SK-N-SH (cell line): ENCODE data around the gene PEPD. TPM values are rescaled to one million over a fixed set of nuclear protein-coding genes. Genes with fewer than 3 reads are reported as not detected.

Experiments
- CTCF ChIA-PET: fragments of 300-600, 350-600 bp; formaldehyde crosslinking; extraction: SDS; loops from one replicate; lab custom pipeline; 2021; lab: Yijun Ruan, JAX
- POLR2A ChIA-PET: fragments of 350-600 bp; sonication (Branson Sonifier 250); formaldehyde crosslinking; extraction: SDS; loops from one replicate; lab custom pipeline; 2020; ENCODE audit warnings: antibody characterized with exemption, inconsistent platforms; lab: Yijun Ruan, JAX
- DNase-seq: peaks from one replicate; pipeline ENCODE4 v3.0.0; 2012
- H2AFZ ChIP-seq: fragments of 200-600 bp; sonication (generic); 2 replicates; pipeline ENCODE4 v1.8.1; 2016; ENCODE audit warnings: antibody characterized with exemption, mild to moderate bottlenecking, low read depth
- H3F3A ChIP-seq: fragments of 200-600 bp; sonication (generic); replicated peaks from 2 replicates; pipeline ENCODE3; 2016; ENCODE audit warnings: antibody characterized with exemption, mild to moderate bottlenecking; ENCODE audit not compliant: insufficient read depth
- H3K27ac ChIP-seq, 2 experiments: fragments of 200-500 bp in 1 of 2; fragments of 200-600 bp in 1 of 2; sonication (Bioruptor generic) in 1 of 2; sonication (generic), shearing (Covaris generic) in 1 of 2; 2 replicates each; pipeline versions ENCODE4 v1.5.1 to v1.6.1; 2014 to 2016; ENCODE audit warnings: low read depth in 2 of 2, inconsistent platforms in 1 of 2, low read length in 1 of 2, mild to moderate bottlenecking in 1 of 2, mixed read lengths in 1 of 2
- H3K27me3 ChIP-seq: fragments of 200-600 bp; sonication (generic), shearing (Covaris generic); 2 replicates; pipeline ENCODE4 v1.6.1; 2016; ENCODE audit warnings: mixed run types; ENCODE audit not compliant: insufficient read depth
- H3K36me3 ChIP-seq, 2 experiments: fragments of 200-500 bp in 1 of 2; fragments of 200-600 bp in 1 of 2; sonication (Bioruptor generic) in 1 of 2; sonication (generic) in 1 of 2; replicated peaks in 1 of 2; 2 replicates each; pipeline versions ENCODE3 to v1.5.1; 2014 to 2016; ENCODE audit warnings: low read length in 1 of 2, mild to moderate bottlenecking in 1 of 2; ENCODE audit not compliant: insufficient read depth in 2 of 2, control insufficient read depth in 1 of 2
- H3K4me1 ChIP-seq, 2 experiments: fragments of 200-500 bp in 1 of 2; fragments of 200-600 bp in 1 of 2; sonication (Bioruptor generic) in 1 of 2; sonication (generic), shearing (Covaris generic) in 1 of 2; 2 replicates each; pipeline versions ENCODE4 v1.5.1 to v1.6.1; 2014 to 2016; ENCODE audit warnings: low read depth in 1 of 2, low read length in 1 of 2, mixed run types in 1 of 2; ENCODE audit not compliant: insufficient read depth in 2 of 2, control insufficient read depth in 1 of 2
- H3K4me2 ChIP-seq: fragments of 200-600 bp; sonication (generic), shearing (Covaris generic); 2 replicates; pipeline ENCODE4 v1.6.1; 2017; ENCODE audit warnings: mixed run types
- H3K4me3 ChIP-seq, 2 experiments: fragments of 200-500 bp in 1 of 2; fragments of 200-600 bp in 1 of 2; sonication (Bioruptor generic) in 1 of 2; sonication (generic), shearing (Covaris generic) in 1 of 2; 2 replicates each; pipeline versions ENCODE4 v1.5.1 to v1.8.1; 2014 to 2016; ENCODE audit warnings: low read depth in 2 of 2, inconsistent platforms in 1 of 2, low read length in 1 of 2, mild to moderate bottlenecking in 1 of 2, mixed read lengths in 1 of 2, moderate library complexity in 1 of 2
- H3K79me2 ChIP-seq: fragments of 200-600 bp; sonication (generic); 2 replicates; pipeline ENCODE4 v1.8.1; 2017; ENCODE audit warnings: mild to moderate bottlenecking; ENCODE audit not compliant: insufficient read depth
- H3K9ac ChIP-seq: fragments of 200-600 bp; sonication (generic); 2 replicates; pipeline ENCODE4 v1.6.1; 2017; ENCODE audit warnings: mixed run types
- H3K9me2 ChIP-seq: fragments of 200-600 bp; sonication (generic); 2 replicates; pipeline ENCODE4 v1.6.1; 2017; ENCODE audit warnings: mixed run types
- H3K9me3 ChIP-seq: fragments of 200-600 bp; sonication (generic); 2 replicates; pipeline ENCODE4 v1.6.1; 2017; ENCODE audit warnings: mixed run types, mild to moderate bottlenecking, moderate library complexity
- H4K20me1 ChIP-seq: fragments of 200-600 bp; sonication (generic); 2 replicates; pipeline ENCODE4 v1.6.1; 2017; ENCODE audit warnings: mild to moderate bottlenecking, mixed run types; ENCODE audit not compliant: insufficient read depth
- CHD2 ChIP-seq: fragments of 150-350 bp; IDR thresholded peaks from 2 replicates; pipeline ENCODE4 v1.6.1; 2018; ENCODE audit warnings: low read length; ENCODE audit not compliant: partially characterized antibody
- EP300 ChIP-seq, 2 experiments: IDR thresholded peaks; 2 replicates each; pipeline versions ENCODE4 v1.4.0 to v1.6.1; 2012; ENCODE audit warnings: borderline replicate concordance in 1 of 2, low read depth in 1 of 2, low read length in 1 of 2
- EZH2phosphoT487 ChIP-seq: fragments of 200-600 bp; sonication (generic); IDR thresholded peaks from 2 replicates; pipeline ENCODE4 v1.6.1; 2017; ENCODE audit warnings: low read depth, mixed run types, mild to moderate bottlenecking, antibody characterized with exemption, moderate library complexity, borderline replicate concordance
- FOXJ3 ChIP-seq: sonication (generic); formaldehyde crosslinking; IDR thresholded peaks from 2 replicates; pipeline ENCODE4 v1.5.1; 2020; ENCODE audit warnings: mild to moderate bottlenecking, missing genetic modification reagents
- FOXM1 ChIP-seq: IDR thresholded peaks from 2 replicates; pipeline ENCODE4 v1.4.0; 2012; ENCODE audit warnings: low read depth, mild to moderate bottlenecking
- MXI1 ChIP-seq: IDR thresholded peaks from 2 replicates; pipeline ENCODE4 v1.6.1; 2012; ENCODE audit warnings: mild to moderate bottlenecking, low read depth, low read length, improper control_type of control experiment
- NRF1 ChIP-seq: IDR thresholded peaks from 2 replicates; pipeline ENCODE4 v1.6.1; 2012; ENCODE audit warnings: low read depth, mild to moderate bottlenecking, low read length
- RAD21 ChIP-seq: IDR thresholded peaks from 2 replicates; pipeline ENCODE4 v1.6.1; 2012; ENCODE audit warnings: mild to moderate bottlenecking, low read length
- RCOR1 ChIP-seq: fragments of 150-350 bp; IDR thresholded peaks from 2 replicates; pipeline ENCODE4 v1.6.1; 2017; ENCODE audit warnings: antibody characterized with exemption, low read length
- RXRA ChIP-seq: IDR thresholded peaks from 2 replicates; pipeline ENCODE4 v1.4.0; 2012; ENCODE audit warnings: low read depth, mild to moderate bottlenecking, borderline replicate concordance
- SIN3A ChIP-seq: IDR thresholded peaks from 2 replicates; pipeline ENCODE4 v1.6.1; 2012; ENCODE audit warnings: low read depth, mild to moderate bottlenecking, low read length, moderate library complexity, borderline replicate concordance
- SMC3 ChIP-seq: IDR thresholded peaks from 2 replicates; pipeline ENCODE4 v1.6.1; 2012; ENCODE audit warnings: low read depth, low read length, improper control_type of control experiment
- TCF12 ChIP-seq: IDR thresholded peaks from 2 replicates; pipeline ENCODE4 v1.4.0; 2012
- TEAD4 ChIP-seq: IDR thresholded peaks from 2 replicates; pipeline ENCODE4 v1.4.0; 2012; ENCODE audit warnings: mild to moderate bottlenecking, borderline replicate concordance; ENCODE audit not compliant: insufficient read depth
- WGBS: methylation state at CpG from one replicate; pipeline ENCODE4 v1.1.6; 2017; ENCODE audit warnings: low lambda C conversion rate; 5-methylcytosine and 5-hydroxymethylcytosine counted together
- polyA plus RNA-seq, 3 experiments: library from polyadenylated mRNA; depleted of rRNA; stranded (reverse); fragments of >200 nt; gene quantifications; 2 replicates each; pipeline ENCODE4 v1.2.3, GENCODE V29; 2012
- TF ChIP-seq, protein P1 (sequence below): IDR thresholded peaks from 2 replicates; pipeline ENCODE4 v1.4.0; 2012; ENCODE audit warnings: low read depth
- TF ChIP-seq, protein P2 (sequence below): IDR thresholded peaks from 2 replicates; pipeline ENCODE4 v1.4.0; 2012; ENCODE audit warnings: low read depth, borderline replicate concordance
- TF ChIP-seq, protein P3 (sequence below): fragments of 150-350 bp; IDR thresholded peaks from 2 replicates; pipeline ENCODE4 v1.6.1; 2017; ENCODE audit warnings: antibody characterized with exemption, low read length, low read depth, borderline replicate concordance
- TF ChIP-seq, protein P4 (sequence below): IDR thresholded peaks from 2 replicates; pipeline ENCODE4; 2012
- TF ChIP-seq, protein P5 (sequence below): IDR thresholded peaks from 2 replicates; pipeline ENCODE4 v1.4.0; 2012; ENCODE audit warnings: low read depth, borderline replicate concordance

The PEPD gene
- polyA plus RNA-seq, 1 of the 3 experiments (the other 2 are of a cell fraction) = 88.9 TPM

DNA sequence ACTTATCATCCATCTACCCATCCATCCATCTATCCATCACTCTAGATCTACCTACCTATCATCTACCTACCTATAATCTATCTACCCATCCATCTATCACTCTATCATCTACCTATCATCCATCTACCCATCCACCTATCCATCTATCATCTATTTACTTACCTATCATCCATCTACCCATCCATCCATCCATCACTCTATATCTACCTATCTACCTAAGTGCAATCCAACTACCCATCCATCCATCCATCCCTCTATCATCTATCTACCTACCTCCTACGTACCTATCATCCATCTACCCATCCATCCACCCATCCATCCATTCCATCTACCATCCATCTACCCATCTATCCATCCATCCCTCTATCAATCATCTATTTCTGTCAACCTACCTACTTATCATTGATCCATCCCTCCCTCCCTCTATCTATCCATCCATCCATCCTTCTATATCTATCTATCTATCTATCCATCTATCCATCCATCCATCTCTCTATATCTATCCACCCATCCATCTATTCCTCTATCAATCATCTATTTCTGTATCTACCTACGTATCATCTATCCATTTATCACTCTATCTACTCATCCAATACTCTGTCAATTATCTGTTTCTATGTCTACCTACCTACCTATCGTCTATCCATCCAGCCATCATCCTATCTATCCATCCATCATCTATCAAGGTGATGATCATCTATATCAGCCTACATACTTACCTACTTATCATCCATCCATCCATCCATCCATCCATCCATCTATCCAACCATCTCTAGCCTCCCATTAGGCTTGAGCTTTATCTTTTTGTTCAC, 99.0 kb downstream of the PEPD start:
- Histone ChIP-seq H4K20me1 (no peaks in the 10 kb centered on the region), H3K36me3 (no peaks in the 10 kb centered on the region), H3K27ac (no peak overlapping the region), H3K27me3 (no peaks in the 10 kb centered on the region), H3K9ac (no peak overlapping the region), H3K9me2 (no peaks in the 10 kb centered on the region), H3K4me2 (no peak overlapping the region), H3K9me3 (no peaks in the 10 kb centered on the region), H3F3A (no peaks in the 10 kb centered on the region), H3K4me3 (no peak overlapping the region), H3K79me2 (no peaks in the 10 kb centered on the region), H2AFZ (no peak overlapping the region), H3K4me1 (peaks cover 0 to 11% of the 10 kb centered on the region in 2 experiments; a peak in 1 of 4 replicates)
- TF ChIP-seq RCOR1 (no peak), EZH2phosphoT487 (no peak), RXRA (no peak), TCF12 (no peak), SMC3 (no peak), FOXJ3 (no peak), FOXM1 (no peak), NRF1 (no peak), SIN3A (no peak), EP300 (IDR thresholded peaks at IDR 0.05; ENCODE audit: borderline replicate concordance in 1 of 2, low read depth in 1 of 2, low read length in 1 of 2) (no peak), CHD2 (no peak)
- TF ChIP-seq, protein P1, sequence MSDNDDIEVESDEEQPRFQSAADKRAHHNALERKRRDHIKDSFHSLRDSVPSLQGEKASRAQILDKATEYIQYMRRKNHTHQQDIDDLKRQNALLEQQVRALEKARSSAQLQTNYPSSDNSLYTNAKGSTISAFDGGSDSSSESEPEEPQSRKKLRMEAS = no peak
- TF ChIP-seq, protein P2, sequence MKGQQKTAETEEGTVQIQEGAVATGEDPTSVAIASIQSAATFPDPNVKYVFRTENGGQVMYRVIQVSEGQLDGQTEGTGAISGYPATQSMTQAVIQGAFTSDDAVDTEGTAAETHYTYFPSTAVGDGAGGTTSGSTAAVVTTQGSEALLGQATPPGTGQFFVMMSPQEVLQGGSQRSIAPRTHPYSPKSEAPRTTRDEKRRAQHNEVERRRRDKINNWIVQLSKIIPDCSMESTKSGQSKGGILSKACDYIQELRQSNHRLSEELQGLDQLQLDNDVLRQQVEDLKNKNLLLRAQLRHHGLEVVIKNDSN = no peak
- TF ChIP-seq, protein P3, sequence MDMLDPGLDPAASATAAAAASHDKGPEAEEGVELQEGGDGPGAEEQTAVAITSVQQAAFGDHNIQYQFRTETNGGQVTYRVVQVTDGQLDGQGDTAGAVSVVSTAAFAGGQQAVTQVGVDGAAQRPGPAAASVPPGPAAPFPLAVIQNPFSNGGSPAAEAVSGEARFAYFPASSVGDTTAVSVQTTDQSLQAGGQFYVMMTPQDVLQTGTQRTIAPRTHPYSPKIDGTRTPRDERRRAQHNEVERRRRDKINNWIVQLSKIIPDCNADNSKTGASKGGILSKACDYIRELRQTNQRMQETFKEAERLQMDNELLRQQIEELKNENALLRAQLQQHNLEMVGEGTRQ = no peak
- WGBS = 73% methylated on average over 3 of the region's 3 CpGs
- POLR2A ChIA-PET = no interaction called here
- CTCF ChIA-PET = interaction anchor here (0.7 to 10.9 kb wide), 5 partner anchors 7 to 355 kb away, joined by 3 to 155 read pairs (median 30); no protein-coding TSS in a partner anchor
- DNase-seq = no peak

DNA sequence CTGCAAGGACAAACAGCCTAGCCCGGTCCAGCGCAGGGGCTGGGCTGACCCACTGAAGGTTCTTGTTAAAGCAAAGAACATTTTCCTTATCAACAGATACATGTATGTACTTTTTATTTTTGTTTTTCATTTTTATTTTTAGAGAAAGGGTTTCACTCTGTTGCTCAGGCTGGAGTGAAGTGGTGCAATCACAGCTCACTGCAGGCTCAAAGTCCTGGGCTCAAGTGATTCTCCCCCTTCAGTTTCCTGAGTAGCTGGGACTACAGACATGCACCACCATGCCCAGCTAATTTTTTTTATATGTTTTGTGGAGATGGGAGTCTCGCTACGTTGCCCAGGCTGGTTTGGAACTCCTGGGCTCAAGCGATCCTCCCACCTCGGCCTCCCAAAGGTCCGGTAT, 100.2 kb downstream of the PEPD start:
- no peak for DNase-seq
- H2AFZ ChIP-seq = no peak overlapping the region
- no peaks in the 10 kb centered on the region for H3K27me3 ChIP-seq
- H3K4me2 ChIP-seq = no peak overlapping the region
- POLR2A ChIA-PET = no interaction called here
- H3K27ac ChIP-seq = no peak overlapping the region
- no peak overlapping the region for H3K9ac ChIP-seq
- H3K36me3 ChIP-seq = no peaks in the 10 kb centered on the region
- H3K4me3 ChIP-seq = no peak overlapping the region
- H3F3A ChIP-seq = no peaks in the 10 kb centered on the region
- H3K79me2 ChIP-seq = no peaks in the 10 kb centered on the region
- TF ChIP-seq, protein P1 = no peak
- TF ChIP-seq EZH2phosphoT487 = no peak
- TF ChIP-seq, protein P3 = no peak
- TF ChIP-seq RAD21 = no peak
- no peak for TF ChIP-seq TEAD4
- no peak for TF ChIP-seq RXRA
- TF ChIP-seq, protein P4, sequence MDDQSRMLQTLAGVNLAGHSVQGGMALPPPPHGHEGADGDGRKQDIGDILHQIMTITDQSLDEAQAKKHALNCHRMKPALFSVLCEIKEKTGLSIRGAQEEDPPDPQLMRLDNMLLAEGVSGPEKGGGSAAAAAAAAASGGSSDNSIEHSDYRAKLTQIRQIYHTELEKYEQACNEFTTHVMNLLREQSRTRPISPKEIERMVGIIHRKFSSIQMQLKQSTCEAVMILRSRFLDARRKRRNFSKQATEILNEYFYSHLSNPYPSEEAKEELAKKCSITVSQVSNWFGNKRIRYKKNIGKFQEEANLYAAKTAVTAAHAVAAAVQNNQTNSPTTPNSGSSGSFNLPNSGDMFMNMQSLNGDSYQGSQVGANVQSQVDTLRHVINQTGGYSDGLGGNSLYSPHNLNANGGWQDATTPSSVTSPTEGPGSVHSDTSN = no peak
- no peak for TF ChIP-seq CHD2
- no peak for TF ChIP-seq MXI1
- TF ChIP-seq, protein P5, sequence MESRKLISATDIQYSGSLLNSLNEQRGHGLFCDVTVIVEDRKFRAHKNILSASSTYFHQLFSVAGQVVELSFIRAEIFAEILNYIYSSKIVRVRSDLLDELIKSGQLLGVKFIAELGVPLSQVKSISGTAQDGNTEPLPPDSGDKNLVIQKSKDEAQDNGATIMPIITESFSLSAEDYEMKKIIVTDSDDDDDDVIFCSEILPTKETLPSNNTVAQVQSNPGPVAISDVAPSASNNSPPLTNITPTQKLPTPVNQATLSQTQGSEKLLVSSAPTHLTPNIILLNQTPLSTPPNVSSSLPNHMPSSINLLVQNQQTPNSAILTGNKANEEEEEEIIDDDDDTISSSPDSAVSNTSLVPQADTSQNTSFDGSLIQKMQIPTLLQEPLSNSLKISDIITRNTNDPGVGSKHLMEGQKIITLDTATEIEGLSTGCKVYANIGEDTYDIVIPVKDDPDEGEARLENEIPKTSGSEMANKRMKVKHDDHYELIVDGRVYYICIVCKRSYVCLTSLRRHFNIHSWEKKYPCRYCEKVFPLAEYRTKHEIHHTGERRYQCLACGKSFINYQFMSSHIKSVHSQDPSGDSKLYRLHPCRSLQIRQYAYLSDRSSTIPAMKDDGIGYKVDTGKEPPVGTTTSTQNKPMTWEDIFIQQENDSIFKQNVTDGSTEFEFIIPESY = no peak
- peaks cover 0 to 16% of the 10 kb centered on the region in 2 experiments; a peak in 1 of 4 replicates for H3K4me1 ChIP-seq
- 88% methylated on average over 7 of the region's 7 CpGs for WGBS
- H4K20me1 ChIP-seq = no peaks in the 10 kb centered on the region
- CTCF ChIA-PET = interaction anchor here (0.6 to 10.9 kb wide), 7 partner anchors 9 to 704 kb away, joined by 3 to 155 read pairs (median 9); no protein-coding TSS in a partner anchor
- no peaks in the 10 kb centered on the region for H3K9me3 ChIP-seq
- no peaks in the 10 kb centered on the region for H3K9me2 ChIP-seq
